Astrocyte (in vitro differentiated cells and primary cell): ENCODE measurements around the gene MEGF11.

Source experiments
- CTCF ChIP-seq: IDR thresholded peaks from 2 replicates; pipeline ENCODE4 v1.5.1; 2011; ENCODE audit warnings: low read depth, mild to moderate bottlenecking, inconsistent platforms, low read length, moderate library complexity; ENCODE audit not compliant: insufficient read depth
- EZH2 ChIP-seq: IDR thresholded peaks from 2 replicates; pipeline ENCODE4 v1.6.1; 2012; ENCODE audit warnings: mild to moderate bottlenecking, low read length, inconsistent platforms; ENCODE audit not compliant: insufficient read depth

- TF ChIP-seq CTCF, result no peak
- TF ChIP-seq EZH2, result no peak
Observed at GRCh38 chr15:66254089-66254950, 770 bp upstream of the MEGF11 start.
